GM19043 (cell line): Measurements from ENCODE around the gene COASY.
"Not testable (repeated sequence)": the region's sequence is repeated elsewhere in the genome, so short reads cannot be mapped to it uniquely, and the experiment has no call there.

ENCODE experiments used
- ATAC-seq: cut with Tn5 transposase; IDR thresholded peaks from one replicate; pipeline ENCODE4 v1.9.1; 2021; ENCODE audit warnings: low read depth; ENCODE audit not compliant: unreplicated experiment

COASY gene

GRCh38 chr17:42609814-42610801 lies 48.2 kb downstream of the COASY start:
- ATAC-seq = not testable (repeated sequence)

- no peak for ATAC-seq
These were observed 50.1 kb downstream of the COASY start for GRCh38 chr17:42612013-42612412.

- ATAC-seq = no peak
These were observed 51.8 kb downstream of the COASY start for GRCh38 chr17:42613699-42614295.
